Measurements from ENCODE around the gene STARD7. TPM values are rescaled to one million over a fixed set of nuclear protein-coding genes. Genes with fewer than 3 reads are reported as not detected.

Gene STARD7
- total RNA-seq, 1 experiment from 2014 or later: 253 TPM

DNA sequence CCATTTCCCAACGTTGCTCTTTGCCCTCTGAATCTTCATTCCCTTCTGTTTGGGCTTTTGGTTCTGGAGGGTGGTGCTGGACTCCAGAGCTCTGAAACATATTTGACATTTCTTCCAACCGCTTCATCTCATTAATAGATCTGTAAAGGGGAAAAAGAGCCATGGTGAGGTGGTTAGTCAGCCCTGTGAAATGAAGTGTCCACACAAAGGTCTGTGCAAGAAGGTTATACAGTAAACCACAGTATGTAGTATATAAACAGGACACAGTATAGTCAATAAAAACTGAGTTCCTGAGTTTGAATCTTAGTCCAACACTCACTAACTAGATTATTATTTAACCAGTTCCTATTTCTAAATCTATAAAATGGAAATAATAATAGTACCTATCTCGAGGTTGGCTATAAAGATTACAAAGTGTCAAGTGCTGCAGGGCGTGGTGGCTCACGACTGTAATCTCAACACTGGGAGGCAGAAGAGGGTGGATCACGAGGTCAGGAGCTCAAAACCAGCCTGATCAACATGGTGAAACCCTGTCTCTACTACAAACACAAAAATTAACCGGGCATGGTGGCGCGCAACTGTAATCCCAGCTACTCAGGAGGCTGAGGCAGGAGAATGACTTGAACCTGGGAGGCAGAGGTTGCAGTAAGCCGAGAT lies 13.1 kb downstream of the STARD7 start:
- H3K36me3 ChIP-seq (replicated peaks; ENCODE audit: control insufficient read depth, insufficient read depth, low read length): peaks cover 26% of the 10 kb centered on the region

DNA sequence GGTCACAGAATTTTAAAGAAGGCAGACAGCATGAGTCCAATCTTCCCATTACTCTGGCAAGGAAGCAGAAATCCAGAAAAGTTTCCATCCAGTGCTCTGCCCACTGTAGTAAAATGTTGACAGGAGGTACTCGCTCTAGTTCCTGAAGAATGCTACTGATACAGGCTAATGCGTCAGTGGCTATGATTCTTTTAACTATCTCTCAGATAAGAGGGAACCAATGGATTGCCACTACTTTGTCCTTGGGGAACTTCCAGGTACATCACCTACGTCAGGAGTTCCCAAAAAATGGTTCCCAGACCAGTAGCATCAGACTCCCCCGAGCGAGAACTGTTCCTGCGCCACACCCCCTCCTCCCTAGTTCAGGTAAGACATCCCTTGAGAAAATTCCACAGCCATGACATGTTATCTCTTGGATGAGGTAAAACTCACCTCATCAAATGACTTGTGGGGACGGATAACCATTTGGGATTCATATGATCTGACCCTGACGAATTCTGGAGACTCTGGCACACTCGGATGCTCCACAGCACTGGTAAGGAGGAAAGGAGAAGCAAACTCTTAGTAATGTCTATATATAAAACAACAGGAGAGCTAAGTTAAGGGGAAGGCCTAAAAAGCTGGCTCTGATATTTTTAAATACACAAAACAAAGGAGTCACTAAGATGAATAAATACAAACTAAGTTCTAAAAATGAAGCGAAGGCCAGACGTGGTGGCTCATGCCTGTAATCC lies 16.5 kb downstream of the STARD7 start:
- no peak for DNase-seq
- no peaks in the 10 kb centered on the region for H3K27me3 ChIP-seq (ENCODE audit: control insufficient read depth, insufficient read depth, low read length)
- H3K4me3 ChIP-seq (ENCODE audit: insufficient read depth, low read depth, low read length): no peak overlapping the region
- H3K36me3 ChIP-seq (replicated peaks; ENCODE audit: control insufficient read depth, insufficient read depth, low read length): peaks cover 32% of the 10 kb centered on the region

More for the DNA sequence above, 13.1 kb downstream of the STARD7 start:
- H3K27me3 ChIP-seq (ENCODE audit: control insufficient read depth, insufficient read depth, low read length): no peaks in the 10 kb centered on the region
- no peak for DNase-seq
- no peak overlapping the region for H3K4me3 ChIP-seq (ENCODE audit: insufficient read depth, low read depth, low read length)

- peaks cover 41% of the 10 kb centered on the region for H3K36me3 ChIP-seq (replicated peaks; ENCODE audit: control insufficient read depth, insufficient read depth, low read length)
- DNase-seq: no peak
- H3K27me3 ChIP-seq (ENCODE audit: control insufficient read depth, insufficient read depth, low read length): no peaks in the 10 kb centered on the region
- no peak overlapping the region for H3K4me3 ChIP-seq (ENCODE audit: insufficient read depth, low read depth, low read length)
These were observed 19.7 kb downstream of the STARD7 start for GRCh38 chr2:96188821-96189526.

DNA sequence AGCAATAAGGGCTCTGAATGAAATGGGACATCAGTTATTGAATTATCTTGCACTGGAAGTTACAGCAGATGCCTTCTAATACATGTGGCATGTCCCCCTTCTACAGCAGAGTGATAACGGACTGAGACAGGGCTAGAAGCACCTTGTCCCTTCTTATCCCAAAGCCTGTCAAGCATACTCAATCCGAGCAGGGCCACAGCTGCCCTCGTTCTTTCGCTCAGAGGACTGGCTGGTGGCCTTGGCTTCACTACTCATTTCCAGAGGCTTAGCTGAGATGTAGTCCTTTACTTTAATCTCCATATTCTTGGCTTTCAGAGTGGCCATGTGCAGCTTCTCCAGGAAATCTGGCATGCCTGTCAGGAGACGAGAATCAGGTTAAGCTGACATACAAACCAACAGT lies 22.1 kb downstream of the STARD7 start:
- DNase-seq: no peak
- H3K27me3 ChIP-seq (ENCODE audit: control insufficient read depth, insufficient read depth, low read length): no peaks in the 10 kb centered on the region
- H3K36me3 ChIP-seq (replicated peaks; ENCODE audit: control insufficient read depth, insufficient read depth, low read length): peaks cover 29% of the 10 kb centered on the region
- no peak overlapping the region for H3K4me3 ChIP-seq (ENCODE audit: insufficient read depth, low read depth, low read length)

GRCh38 chr2:96185516-96185915 lies 23.1 kb downstream of the STARD7 start:
- DNase-seq: no peak
- Histone ChIP-seq H3K27me3 (ENCODE audit: control insufficient read depth, insufficient read depth, low read length) (no peaks in the 10 kb centered on the region), H3K36me3 (replicated peaks; ENCODE audit: control insufficient read depth, insufficient read depth, low read length) (peaks cover 22% of the 10 kb centered on the region), H3K4me3 (ENCODE audit: insufficient read depth, low read depth, low read length) (no peak overlapping the region)

- DNase-seq: no peak
- Histone ChIP-seq H3K4me3 (ENCODE audit: insufficient read depth, low read depth, low read length) (no peak overlapping the region), H3K27me3 (ENCODE audit: control insufficient read depth, insufficient read depth, low read length) (no peaks in the 10 kb centered on the region), H3K36me3 (replicated peaks; ENCODE audit: control insufficient read depth, insufficient read depth, low read length) (peaks cover 22% of the 10 kb centered on the region)
These were observed 23.6 kb downstream of the STARD7 start for GRCh38 chr2:96184989-96185388.

- Histone ChIP-seq H3K36me3 (replicated peaks; ENCODE audit: control insufficient read depth, insufficient read depth, low read length) (peaks cover 22% of the 10 kb centered on the region), H3K27me3 (ENCODE audit: control insufficient read depth, insufficient read depth, low read length) (no peaks in the 10 kb centered on the region), H3K4me3 (ENCODE audit: insufficient read depth, low read depth, low read length) (no peak overlapping the region)
- DNase-seq: no peak
These were observed 24.4 kb downstream of the STARD7 start for GRCh38 chr2:96184188-96184587.

DNA sequence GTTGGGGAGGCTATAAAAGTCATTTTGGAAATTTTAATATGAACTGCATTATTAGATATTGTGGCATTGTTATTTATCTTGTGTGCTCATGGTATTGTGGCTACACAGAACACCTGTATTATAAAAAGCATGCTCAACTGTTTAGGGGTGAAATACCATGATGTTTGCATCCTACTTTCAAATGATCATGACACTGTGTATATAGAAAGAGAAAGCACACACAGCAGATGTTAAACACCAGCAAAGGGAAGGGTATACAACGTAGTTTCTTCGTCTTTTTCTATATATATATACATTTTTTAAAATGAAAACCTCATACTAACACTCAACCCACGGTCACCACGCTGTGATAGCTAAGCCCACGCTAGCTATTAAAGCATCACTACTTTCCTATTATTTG lies 27.1 kb downstream of the STARD7 start:
- H3K4me3 ChIP-seq (ENCODE audit: insufficient read depth, low read depth, low read length): no peak overlapping the region
- no peaks in the 10 kb centered on the region for H3K27me3 ChIP-seq (ENCODE audit: control insufficient read depth, insufficient read depth, low read length)
- no peak for DNase-seq
- H3K36me3 ChIP-seq (replicated peaks; ENCODE audit: control insufficient read depth, insufficient read depth, low read length): peaks cover 14% of the 10 kb centered on the region

GRCh38 chr2:96180521-96180920 lies 28.1 kb downstream of the STARD7 start:
- DNase-seq: no peak
- no peaks in the 10 kb centered on the region for H3K27me3 ChIP-seq (ENCODE audit: control insufficient read depth, insufficient read depth, low read length)
- no peak overlapping the region for H3K4me3 ChIP-seq (ENCODE audit: insufficient read depth, low read depth, low read length)
- peaks cover 8% of the 10 kb centered on the region for H3K36me3 ChIP-seq (replicated peaks; ENCODE audit: control insufficient read depth, insufficient read depth, low read length)

GRCh38 chr2:96180002-96180401 lies 28.6 kb downstream of the STARD7 start:
- Histone ChIP-seq H3K27me3 (ENCODE audit: control insufficient read depth, insufficient read depth, low read length) (no peaks in the 10 kb centered on the region), H3K36me3 (replicated peaks; ENCODE audit: control insufficient read depth, insufficient read depth, low read length) (peaks cover 4% of the 10 kb centered on the region), H3K4me3 (ENCODE audit: insufficient read depth, low read depth, low read length) (no peak overlapping the region)
- DNase-seq: no peak

- Histone ChIP-seq H3K4me3 (ENCODE audit: insufficient read depth, low read depth, low read length) (no peak overlapping the region), H3K36me3 (replicated peaks; ENCODE audit: control insufficient read depth, insufficient read depth, low read length) (no peaks in the 10 kb centered on the region), H3K27me3 (ENCODE audit: control insufficient read depth, insufficient read depth, low read length) (no peaks in the 10 kb centered on the region)
- DNase-seq: no peak
These were observed 32.0 kb downstream of the STARD7 start for GRCh38 chr2:96176661-96177060.

- no peak for DNase-seq
- H3K27me3 ChIP-seq (ENCODE audit: control insufficient read depth, insufficient read depth, low read length): no peaks in the 10 kb centered on the region
- H3K4me3 ChIP-seq (ENCODE audit: insufficient read depth, low read depth, low read length): no peak overlapping the region
- no peaks in the 10 kb centered on the region for H3K36me3 ChIP-seq (replicated peaks; ENCODE audit: control insufficient read depth, insufficient read depth, low read length)
These were observed 32.7 kb downstream of the STARD7 start for GRCh38 chr2:96175951-96176350.

GRCh38 chr2:96174251-96175144 lies 34.1 kb downstream of the STARD7 start:
- peak; percentile 78 for DNase-seq
- Histone ChIP-seq H3K36me3 (replicated peaks; ENCODE audit: control insufficient read depth, insufficient read depth, low read length) (no peaks in the 10 kb centered on the region), H3K4me3 (ENCODE audit: insufficient read depth, low read depth, low read length) (no peak overlapping the region), H3K27me3 (ENCODE audit: control insufficient read depth, insufficient read depth, low read length) (no peaks in the 10 kb centered on the region)

DNA sequence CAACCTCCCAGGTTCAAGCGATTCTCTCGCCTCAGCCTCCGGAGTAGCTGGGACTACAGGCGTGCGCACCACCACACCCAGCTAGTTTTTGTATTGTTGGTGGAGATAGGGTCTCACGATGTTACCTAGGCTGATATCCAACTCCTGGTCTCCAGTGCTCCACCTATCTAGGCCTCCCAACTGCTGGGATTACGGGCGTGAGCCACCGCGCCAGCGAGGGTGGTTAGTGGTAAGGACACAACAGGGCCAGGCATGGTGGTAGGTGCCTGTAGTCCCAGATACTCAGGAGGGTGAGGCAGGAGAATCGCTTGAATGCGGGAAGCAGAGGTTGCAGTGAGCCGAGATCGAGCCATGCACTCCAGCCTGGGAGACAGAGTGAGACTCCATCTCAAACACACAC lies 36.8 kb downstream of the STARD7 start:
- no peak for DNase-seq
- no peak overlapping the region for H3K4me3 ChIP-seq (ENCODE audit: insufficient read depth, low read depth, low read length)
- H3K36me3 ChIP-seq (replicated peaks; ENCODE audit: control insufficient read depth, insufficient read depth, low read length): no peaks in the 10 kb centered on the region
- H3K27me3 ChIP-seq (ENCODE audit: control insufficient read depth, insufficient read depth, low read length): no peaks in the 10 kb centered on the region
